ENCODE data around the gene CYFIP2. TPM values are rescaled to one million over a fixed set of nuclear protein-coding genes. Genes with fewer than 3 reads are reported as not detected.

The CYFIP2 gene
- total and polyA plus RNA-seq, 11 donors: 23.2 to 62.7 (median 37.4) TPM

DNA sequence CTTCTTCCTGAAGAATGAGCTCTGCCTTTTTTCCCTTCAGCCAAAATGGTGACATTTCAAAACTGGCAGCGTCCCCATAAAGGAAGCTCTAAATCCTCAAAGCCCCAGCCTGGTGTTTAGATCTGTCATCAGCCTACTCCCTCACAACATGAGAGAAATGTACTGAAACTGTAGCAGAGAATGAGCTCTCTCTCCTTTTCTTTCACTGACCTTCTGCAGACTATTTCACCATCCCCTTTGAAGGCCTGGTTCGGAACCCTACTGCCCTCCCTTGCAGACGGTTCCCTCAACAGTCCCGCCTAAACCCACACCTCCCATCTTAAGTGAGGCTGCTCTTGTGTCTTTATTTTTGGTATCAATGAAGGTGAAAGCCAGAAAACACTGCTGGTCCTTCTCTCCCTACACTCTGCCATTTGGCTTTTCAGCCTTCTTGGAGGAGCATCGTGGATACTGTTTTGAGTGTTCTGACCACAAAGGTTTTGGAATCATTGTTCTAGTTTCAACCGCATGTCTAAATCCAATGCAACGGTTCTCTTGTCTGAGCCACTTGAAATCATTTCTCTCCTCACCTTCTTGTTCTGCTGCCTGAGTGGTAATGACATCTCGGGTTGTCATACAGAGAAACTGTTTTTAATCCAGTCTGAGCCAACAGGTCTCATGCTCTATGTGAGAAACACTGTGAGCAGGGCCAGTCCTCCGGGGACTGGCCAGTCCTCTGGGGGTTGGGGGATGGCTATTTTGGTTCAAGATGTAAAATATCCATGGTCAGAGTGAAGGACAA lies 46.2 kb upstream of the CYFIP2 start:
- peak in 3 of 4 donors; percentile 38 to 55 (median 45) for ATAC-seq

DNA sequence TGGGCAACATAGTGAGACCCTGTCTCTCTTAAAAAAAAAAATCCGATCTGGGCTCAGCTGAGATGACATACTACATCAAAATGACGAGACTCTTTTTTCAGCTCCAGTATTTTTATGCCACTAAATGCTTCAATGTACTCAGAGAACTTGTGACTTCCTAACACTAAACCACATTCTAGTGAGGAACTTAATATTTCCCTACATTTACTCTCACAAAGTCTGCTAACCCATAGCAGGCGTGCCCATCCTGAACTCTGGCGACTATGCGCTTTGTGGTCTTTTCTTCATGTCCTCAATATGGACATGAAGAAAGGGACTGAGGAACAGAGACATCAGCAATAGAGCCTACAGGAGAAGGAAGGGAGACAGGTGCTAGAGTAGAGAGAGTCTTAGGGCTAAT lies 44.0 kb upstream of the CYFIP2 start:
- H3K36me3 ChIP-seq: no peaks in the 10 kb centered on the region
- no peaks in the 10 kb centered on the region for H3K27me3 ChIP-seq
- DNase-seq (no peak), ATAC-seq (no peak)
- intact Hi-C loops (cut with DNase I): no loop called here
- WGBS, 4 donors: 79 to 91% (median 87%) methylated on average over 5 of the region's 5 CpGs
- H3K4me1 ChIP-seq: peaks cover 0 to 26% (median 0%) of the 10 kb centered on the region in 12 donors
- TF ChIP-seq, protein P1, sequence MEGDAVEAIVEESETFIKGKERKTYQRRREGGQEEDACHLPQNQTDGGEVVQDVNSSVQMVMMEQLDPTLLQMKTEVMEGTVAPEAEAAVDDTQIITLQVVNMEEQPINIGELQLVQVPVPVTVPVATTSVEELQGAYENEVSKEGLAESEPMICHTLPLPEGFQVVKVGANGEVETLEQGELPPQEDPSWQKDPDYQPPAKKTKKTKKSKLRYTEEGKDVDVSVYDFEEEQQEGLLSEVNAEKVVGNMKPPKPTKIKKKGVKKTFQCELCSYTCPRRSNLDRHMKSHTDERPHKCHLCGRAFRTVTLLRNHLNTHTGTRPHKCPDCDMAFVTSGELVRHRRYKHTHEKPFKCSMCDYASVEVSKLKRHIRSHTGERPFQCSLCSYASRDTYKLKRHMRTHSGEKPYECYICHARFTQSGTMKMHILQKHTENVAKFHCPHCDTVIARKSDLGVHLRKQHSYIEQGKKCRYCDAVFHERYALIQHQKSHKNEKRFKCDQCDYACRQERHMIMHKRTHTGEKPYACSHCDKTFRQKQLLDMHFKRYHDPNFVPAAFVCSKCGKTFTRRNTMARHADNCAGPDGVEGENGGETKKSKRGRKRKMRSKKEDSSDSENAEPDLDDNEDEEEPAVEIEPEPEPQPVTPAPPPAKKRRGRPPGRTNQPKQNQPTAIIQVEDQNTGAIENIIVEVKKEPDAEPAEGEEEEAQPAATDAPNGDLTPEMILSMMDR (IDR thresholded peaks at IDR 0.05): no peak
- no peak for TF ChIP-seq POLR2A (IDR thresholded peaks at IDR 0.05)
- H3K4me3 ChIP-seq: no peak overlapping the region
- H3K27ac ChIP-seq: peak overlapping the region in 1 of 12 donors; percentile 37
- no peaks in the 10 kb centered on the region for H3K9me3 ChIP-seq

More for the DNA sequence above, 46.2 kb upstream of the CYFIP2 start:
- intact Hi-C loops (cut with DNase I): no loop called here
- no peaks in the 10 kb centered on the region for H3K9me3 ChIP-seq
- no peak for TF ChIP-seq POLR2A (IDR thresholded peaks at IDR 0.05)
- TF ChIP-seq, protein P1 (IDR thresholded peaks at IDR 0.05): no peak
- H3K27me3 ChIP-seq: no peaks in the 10 kb centered on the region
- no peak overlapping the region for H3K27ac ChIP-seq
- no peaks in the 10 kb centered on the region for H3K36me3 ChIP-seq
- peaks cover 0 to 42% (median 0%) of the 10 kb centered on the region in 12 donors for H3K4me1 ChIP-seq
- 52 to 62% (median 58%) methylated on average over 9 of the region's 9 CpGs for WGBS, 4 donors
- H3K4me3 ChIP-seq: no peak overlapping the region
- no peak for DNase-seq

DNA sequence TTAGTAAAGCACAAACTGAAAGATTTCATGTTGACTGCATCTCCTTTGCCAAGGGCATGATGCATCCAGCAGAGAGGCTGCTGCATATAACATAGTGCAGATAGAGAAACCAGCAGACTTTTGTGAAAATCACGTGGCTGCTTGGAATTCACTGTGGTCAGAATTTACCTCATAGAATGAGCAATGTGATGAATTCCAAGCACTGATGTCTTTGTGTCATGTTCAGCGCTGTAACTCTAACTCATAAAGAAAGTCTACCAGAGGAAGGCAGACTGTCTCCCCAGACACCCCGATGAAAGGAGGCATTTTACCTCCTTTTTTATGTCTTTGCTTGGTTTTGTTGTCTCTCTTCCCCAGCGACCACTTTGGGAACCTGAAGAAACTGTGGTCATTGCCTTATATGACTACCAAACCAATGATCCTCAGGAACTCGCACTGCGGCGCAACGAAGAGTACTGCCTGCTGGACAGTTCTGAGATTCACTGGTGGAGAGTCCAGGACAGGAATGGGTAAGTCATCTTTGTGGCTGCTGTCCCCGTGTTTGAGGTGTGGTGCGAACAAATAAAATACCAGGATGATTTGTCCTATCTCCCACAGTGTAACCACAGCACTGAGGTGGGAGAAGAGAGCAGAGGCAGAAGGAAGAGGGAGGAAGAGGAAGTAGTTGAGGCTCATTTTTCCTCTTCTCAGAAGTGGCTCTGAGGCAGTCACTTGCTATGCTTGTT lies 43.3 kb upstream of the CYFIP2 start:
- intact Hi-C loops (cut with DNase I): no loop called here
- Histone ChIP-seq H3K36me3 (no peaks in the 10 kb centered on the region), H3K9me3 (no peaks in the 10 kb centered on the region), H3K4me1 (peaks cover 0 to 21% (median 0%) of the 10 kb centered on the region in 12 donors), H3K27ac (peak overlapping the region in 1 of 12 donors; percentile 37), H3K27me3 (no peaks in the 10 kb centered on the region), H3K4me3 (no peak overlapping the region)
- no peak for TF ChIP-seq POLR2A (IDR thresholded peaks at IDR 0.05)
- TF ChIP-seq, protein P1 (IDR thresholded peaks at IDR 0.05): no peak
- WGBS, 4 donors: 83 to 89% (median 85%) methylated on average over 10 of the region's 10 CpGs
- ATAC-seq (no peak), DNase-seq (no peak)
